ENCODE data around the gene HS6ST2.
"Not testable (repeated sequence)": the region's sequence is repeated elsewhere in the genome, so short reads cannot be mapped to it uniquely, and the experiment has no call there.

The HS6ST2 gene

DNA sequence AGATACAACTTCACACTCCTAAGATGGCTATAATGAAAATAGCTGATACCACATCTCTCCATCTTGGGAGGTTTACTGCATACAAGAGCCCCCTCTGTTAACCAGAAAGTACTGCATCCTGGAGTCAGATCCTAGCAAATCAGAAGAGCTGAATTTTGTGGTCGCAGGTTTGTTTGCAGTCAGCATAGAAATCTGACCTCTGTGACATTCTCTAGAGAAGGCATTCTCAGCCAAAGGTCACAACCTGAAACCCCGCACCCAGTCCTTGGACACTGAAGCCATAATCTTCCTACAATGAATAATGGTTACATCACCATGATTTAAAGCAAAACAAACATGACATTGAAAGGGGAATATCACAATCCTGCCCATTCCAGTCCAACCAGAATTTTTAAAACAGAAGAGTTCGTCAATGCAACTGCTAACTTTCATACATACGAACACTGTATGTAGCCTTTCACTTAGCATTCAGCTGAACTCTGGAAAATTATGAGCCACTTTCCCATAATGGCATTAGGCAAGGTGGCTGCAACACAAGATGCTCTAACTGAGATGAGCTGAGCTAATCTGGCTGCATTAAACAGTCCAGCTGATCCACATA, 17.6 kb downstream of the HS6ST2 start:
- DNase-seq (ENCODE audit: low spot score): peak; percentile 15

DNA sequence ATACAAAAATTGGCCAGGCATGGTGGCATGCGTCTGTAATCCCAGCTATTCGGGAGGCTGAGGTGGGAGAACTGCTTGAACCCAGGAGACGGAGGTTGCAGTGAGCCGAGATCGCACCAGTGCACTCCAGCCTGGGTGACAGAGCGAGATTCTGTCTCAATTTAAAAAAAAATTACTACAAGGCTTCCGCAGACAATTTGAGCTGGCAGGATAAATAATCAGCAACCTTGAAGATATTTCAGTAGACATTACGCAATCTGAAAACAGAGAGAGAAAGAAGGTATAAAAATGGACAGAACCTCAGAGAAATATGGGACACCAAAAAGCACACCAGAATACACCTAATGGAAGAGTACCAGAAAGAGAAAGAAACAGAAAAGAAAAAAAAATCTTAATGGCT, 25.3 kb downstream of the HS6ST2 start:
- no peak for DNase-seq (ENCODE audit: low spot score)

DNA sequence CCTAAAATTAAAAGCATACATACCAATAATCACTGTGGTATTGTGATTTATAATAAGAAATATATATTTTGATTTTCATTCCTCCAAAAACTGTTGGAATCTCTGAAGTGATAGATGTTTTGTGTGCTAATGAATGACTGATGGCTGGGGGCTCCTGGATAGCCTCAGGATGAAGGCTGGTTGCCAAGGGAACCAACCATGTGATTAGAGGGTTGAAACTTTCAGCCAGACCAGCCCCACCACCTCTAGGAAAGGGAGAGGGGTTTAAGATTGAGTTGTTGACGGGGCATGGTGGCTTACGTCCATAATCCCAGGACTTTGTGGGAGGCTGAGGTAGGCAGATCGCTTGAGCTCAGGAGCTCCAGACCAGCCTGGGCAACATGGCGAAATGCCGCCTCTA, 34.0 kb downstream of the HS6ST2 start:
- no peak for DNase-seq (ENCODE audit: low spot score)

DNA sequence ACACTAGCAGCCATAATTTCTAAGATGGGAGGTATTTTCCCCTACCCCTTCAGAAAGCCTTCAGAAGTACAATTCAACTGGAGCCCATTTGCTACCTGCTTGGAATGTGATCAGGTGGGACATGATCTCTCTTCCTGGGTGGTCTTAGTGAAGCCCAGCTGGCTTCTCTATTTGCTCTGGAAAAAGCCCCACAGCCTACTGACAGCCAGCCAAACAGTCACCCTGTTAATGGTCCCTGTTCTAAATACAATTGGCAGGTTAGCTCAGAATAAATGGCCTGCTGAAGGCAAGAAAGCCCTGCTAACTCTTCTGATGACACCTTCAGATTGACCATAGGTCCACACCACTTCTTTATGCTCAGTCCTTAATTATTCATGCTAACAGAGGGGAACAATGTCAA, 39.9 kb downstream of the HS6ST2 start:
- DNase-seq (ENCODE audit: low spot score): no peak

DNA sequence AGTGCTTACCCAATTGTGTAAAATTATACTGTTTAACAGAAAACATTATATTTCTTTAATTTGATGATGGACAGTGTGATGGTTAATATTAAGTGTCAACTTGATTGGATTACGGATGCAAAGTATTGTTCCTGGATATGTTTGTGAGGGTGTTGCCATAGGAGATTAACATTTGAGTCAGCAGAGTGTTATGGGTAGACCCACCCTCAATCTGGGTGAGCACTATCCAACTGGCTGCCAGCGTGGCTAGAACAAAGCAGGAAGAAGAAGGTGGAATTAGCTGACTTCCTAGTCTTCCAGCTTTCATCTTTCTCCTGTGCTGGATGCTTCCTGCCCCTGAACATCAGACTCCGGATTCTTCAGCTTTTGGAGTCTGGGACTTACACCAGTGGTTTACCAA, 42.1 kb downstream of the HS6ST2 start:
- no peak for DNase-seq (ENCODE audit: low spot score)

DNA sequence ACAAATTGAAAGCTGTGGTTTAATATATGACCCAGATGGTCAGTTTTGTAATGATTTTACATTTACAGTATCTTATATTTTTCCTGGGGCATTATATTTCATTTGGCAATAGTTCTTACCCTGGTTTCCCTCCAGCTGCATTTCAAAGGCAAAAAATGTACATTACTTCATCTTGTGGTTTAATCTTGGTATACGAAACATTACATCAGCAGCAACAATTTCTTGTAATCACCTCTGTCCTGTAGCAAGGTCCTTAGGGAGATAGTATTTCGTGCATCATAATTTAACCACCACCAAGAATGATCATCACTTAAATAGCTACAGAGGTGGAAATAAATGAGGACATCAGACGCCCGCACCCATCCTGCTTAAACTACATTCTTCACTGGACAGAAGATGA, 48.8 kb downstream of the HS6ST2 start:
- peak; percentile 2 for DNase-seq (ENCODE audit: low spot score)

DNA sequence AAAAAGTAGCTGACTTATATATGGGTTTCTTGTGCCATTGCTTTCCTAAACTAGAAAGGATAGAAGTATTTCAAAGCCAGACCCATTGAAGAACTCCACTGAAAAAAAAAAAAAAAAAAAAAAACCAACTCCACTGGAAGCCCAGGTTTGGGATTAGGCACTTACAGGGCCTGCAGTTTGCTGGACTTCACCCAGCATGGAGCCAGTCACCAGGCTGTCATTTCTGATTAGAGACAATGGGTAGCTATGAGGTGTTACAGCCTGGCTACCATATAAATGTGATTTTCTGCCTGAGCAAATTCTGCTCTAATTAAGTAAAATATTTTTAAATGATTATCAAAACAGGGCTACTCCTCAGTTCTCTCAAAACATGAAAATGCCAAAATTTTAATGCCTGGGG, 49.5 kb downstream of the HS6ST2 start:
- no peak for DNase-seq (ENCODE audit: low spot score)

DNA sequence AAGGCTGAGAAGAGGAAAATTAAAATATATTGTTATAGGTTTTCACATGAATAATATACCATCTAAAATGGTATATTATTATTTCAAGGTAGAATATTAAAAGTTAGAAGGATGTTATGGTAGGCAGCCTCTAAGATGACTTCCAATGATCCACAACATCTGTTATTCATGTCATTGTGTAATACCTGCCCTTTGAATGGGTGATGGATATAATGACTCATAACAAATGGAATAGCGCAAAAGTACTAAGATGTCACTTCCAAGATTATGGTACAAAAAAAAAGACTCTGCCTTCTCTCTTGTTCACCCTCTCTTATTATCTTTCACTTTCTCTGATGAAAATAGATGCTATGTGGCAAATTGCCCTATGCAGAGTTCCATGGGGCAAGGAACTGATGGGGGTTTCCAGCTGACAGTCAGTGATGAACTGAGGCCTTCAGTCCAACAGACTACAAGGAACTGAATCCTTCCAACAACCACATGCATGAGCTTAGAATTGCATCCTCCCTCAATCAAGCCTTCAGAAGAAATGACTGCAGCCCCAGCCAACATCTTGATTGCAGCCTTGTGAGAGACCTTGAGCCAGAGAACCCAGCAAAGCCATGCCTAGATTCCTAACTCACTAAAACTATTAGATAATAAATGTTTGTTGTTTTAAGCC, 57.7 kb downstream of the HS6ST2 start:
- no peak for DNase-seq (ENCODE audit: low spot score)

DNA sequence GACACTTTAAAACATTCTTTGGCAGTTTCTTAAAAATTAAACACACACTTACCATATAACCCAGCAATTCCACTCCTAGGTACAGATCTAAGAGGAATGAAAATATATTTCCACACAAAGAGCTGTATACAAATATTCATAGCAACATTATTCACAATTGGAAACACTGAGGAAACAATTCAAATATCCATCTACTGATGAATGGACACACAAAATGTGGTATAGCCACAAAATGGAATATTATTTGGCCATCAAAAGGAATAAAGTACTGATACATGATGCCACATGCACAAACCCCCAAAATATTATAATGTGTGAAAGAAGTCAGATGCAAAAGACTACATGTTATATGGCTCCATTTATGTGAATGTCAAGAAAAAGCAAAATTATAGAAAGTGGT, 70.9 kb downstream of the HS6ST2 start:
- DNase-seq (ENCODE audit: low spot score): no peak

DNA sequence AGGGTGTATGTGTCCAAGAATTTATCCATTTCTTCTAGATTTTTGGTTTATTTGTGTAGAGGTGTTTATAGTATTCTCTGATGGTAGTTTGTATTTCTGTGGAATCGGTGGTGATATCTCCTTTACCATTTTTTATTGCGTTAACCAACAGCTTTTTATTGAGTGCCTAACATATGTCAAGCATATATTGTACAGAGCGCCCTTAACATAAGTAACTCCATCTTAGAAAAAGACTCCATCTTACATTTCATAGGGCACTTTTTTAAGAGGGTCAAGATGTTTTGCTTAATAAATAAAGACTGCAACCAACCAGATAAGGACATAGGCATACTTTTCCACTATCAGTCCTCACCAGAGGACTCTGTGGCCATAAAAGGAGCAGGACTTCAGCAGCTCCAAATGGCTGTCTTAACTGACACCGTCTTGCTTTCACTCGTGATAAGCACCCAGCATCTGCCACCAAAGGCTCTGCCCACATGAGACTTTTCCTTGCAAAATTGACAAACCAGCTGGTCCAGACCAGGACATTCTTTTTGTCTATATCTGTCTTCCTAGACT, 75.0 kb downstream of the HS6ST2 start:
- DNase-seq (ENCODE audit: low spot score): no peak

DNA sequence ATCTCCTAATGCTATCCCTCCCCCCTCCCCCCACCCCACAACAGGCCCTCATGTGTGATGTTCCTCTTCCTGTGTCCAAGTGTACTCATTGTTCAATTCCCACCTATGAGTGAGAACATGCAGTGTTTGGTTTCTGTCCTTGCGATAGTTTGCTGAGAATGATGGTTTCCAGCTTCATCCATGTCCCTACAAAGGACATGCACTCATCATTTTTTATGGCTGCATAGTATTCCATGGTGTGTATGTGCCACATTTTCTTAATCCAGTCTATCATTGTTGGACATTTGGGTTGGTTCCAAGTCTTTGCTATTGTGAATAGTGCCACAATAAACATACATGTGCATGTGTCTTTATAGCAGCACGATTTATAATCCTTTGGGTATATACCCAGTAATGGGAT, 77.7 kb downstream of the HS6ST2 start:
- DNase-seq (ENCODE audit: low spot score): not testable (repeated sequence)

DNA sequence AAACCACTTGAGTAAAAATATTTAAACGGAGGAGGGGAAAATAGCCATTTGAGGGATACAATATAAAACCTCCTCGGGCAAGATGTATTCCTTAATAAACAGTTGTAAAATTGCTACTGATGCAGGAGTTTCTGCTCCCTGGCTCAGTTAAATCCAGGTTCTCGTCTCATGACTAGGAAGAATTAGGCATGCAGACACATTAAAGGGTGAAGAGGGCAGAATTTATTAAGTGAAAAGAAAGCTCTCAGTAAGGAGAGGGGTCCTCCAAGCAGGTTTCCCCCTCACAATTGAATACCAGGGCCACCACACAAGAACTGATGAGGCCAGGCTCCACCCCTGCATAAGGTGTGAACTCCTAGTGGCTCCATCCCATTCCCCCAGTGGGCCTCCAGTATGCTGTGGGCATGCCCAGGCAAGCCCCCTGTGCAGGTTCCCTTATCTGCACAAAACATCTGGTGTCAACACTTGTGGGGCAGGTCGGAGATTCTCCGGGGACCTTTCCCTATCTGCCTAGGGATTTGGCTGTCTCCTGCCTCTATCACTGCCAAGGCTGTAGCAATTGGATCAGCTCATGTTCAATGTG, 80.4 kb downstream of the HS6ST2 start:
- DNase-seq (ENCODE audit: low spot score): no peak

DNA sequence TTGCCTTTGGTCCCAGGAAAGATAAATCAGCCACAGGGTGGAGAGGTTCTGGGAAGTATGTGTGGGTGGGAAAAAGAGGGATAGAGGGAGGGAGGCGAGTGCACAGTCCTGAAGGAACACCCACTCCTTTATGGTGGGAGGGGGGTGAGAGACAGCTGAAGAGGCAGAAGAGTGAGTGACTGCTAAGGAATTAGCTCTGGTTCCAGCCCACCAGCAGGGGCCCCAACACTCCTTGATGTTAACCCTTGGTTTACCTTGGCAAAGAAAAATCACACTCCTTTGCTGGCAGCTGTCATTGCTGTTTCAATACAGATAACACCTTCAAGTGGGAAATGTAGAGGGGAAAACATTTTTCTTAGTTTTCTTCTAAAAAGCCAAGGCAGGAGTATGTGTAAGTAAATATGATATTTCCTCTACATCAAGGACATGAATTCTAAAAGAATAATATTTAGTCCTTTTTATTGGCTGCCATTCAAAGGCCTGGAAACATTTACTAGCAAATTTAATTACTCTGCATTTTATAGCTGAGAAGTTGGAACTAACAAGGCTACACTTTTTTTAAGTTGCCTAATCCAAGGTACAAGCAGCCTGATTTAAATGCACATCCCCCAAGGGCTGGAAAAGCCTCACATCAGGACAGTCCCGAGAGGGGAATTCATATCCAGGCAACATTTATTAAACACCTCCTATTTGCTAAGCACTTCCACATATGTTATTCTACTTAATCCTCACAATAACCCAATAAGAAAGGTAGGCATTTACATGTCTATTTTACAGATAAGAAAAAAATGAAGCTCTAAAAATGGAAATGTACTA, 81.7 kb downstream of the HS6ST2 start:
- no peak for DNase-seq (ENCODE audit: low spot score)

DNA sequence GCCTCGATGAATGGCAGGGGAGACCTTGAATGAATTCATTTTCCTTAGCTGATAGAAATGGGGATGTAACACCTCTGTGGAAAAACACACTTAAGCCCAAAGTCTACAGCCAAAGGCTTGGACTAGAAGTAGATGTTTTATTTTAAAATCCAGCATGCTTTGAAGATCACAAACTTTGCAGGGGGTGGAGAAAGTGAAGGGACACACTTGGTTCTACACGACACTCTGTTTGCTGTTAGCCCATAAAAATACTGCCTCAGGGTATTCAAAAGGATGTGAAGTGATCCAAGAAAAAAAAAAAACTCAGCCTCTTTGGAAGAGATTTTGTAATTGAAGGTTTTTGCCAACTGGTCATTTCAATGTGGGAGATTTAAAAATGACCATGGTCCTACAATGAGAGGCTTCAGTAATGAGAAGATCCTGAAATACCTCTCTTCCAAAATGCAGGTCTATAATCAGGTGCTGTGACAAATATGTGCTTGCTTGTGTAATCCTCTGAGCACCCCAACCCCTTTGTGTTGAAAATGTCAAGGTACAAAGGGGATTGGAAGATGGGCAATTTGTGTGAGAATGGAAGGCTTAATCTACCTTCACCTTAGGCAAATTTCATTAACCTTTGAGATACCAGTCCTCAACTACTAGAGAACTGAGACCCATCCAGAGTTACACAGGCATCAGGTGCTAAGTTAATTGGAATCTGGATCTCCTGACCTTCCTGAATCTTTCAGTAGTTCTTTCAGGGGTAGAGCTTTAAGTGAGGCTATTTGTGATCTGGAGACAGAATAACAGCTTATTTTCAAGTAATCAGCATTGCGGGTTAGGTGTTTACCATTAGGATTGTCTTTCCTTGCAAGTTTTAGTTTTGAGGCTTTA, 82.5 kb downstream of the HS6ST2 start:
- DNase-seq (ENCODE audit: low spot score): no peak

DNA sequence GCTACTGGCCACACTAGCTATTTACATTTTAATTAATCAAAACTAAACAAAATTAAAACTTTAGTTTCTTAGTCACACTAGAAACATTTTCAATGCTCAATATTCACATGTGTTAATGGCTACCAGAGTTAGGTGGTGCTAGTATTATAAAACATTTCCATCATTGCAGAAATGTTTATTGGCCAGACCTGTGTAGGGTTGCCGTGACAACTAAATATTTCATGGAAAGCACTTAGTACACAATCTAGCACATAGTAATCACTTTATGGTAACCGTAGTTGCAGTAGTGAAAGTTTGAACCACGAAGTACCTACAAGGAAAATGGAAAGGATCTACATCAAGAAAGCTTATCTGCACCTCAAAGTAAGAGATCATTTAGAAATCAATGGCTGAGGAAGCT, 95.9 kb downstream of the HS6ST2 start:
- DNase-seq (ENCODE audit: low spot score): no peak

DNA sequence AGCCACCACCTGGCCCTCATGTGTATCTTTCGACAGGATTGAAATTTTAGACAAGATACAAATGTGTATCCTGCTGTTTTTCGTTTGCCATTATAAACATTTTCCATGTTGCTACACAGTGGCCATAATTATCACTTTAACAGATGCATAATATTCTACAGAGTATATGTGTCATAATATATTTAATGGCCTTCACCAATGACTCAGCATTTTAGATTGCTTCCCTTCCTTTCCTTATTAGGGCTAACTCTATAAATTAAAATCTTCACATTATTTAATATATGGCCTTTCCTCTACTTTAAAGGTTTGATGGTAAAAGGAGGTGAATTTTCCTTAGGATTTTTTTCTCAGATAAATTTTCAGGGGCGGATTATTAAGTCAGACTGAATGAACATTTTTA, 97.4 kb downstream of the HS6ST2 start:
- DNase-seq (ENCODE audit: low spot score): no peak

DNA sequence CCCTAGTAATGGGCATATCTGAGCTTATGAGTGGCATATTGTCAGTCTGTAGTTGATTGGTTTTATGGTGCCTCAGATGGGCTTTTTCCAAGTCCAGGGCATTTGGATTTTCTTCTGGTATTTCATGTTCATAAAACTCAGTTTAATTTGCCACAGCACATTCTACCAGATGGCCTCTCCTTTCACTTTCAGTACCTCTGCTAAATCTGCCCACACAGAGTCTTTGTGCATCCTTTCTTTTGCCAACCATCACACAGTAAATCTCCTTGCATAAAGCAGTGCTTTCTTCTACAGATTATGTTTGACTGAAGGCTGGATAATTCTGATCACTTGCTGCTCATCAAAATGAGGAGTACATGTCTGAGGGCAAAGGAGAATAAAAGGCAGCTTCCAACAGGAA, 98.2 kb downstream of the HS6ST2 start:
- no peak for DNase-seq (ENCODE audit: low spot score)

DNA sequence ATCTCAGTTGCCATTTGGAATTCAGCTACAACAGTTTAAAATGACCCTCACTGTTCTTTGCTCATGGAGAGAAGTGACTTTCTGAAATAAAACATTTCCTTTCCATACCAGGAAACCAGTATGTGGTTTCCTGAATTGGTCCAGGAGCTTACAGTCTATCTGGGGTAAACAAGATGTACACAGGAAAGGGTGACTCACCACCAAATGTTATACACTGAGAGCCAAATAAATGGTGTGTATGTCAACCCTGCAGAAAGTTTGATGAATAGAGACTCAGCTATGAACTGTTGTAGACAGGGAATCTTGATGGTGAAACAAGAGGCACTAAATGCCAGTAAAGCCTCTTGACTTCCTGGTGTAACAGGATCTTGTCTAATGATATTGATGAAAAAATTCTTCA, 100.4 kb downstream of the HS6ST2 start:
- DNase-seq (ENCODE audit: low spot score): no peak

DNA sequence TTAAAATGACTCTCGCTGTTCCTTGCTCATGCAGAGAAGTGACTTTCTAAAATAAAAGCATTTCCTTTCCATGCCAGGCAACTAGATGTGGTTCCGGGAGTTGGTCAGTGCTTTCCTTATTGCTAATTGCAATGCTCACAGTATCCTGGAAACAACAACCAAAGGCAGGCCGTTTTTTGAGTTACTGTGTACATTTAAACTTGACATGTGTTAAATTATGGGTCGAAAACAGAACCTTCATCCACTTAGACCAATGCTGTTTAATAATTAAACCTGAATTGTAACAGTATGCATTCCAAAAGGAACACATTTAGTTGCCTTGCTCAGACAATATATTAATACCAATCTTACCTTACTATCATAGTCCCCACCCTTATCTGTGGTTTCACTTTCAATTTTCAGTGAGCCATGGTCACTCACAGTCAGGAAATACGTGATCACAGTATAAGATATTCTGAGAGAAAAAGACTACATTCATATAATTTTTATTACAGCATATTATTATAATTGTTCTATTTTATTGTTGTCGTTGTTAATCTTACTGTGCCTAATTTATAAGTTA, 102.6 kb downstream of the HS6ST2 start:
- DNase-seq (ENCODE audit: low spot score): no peak

DNA sequence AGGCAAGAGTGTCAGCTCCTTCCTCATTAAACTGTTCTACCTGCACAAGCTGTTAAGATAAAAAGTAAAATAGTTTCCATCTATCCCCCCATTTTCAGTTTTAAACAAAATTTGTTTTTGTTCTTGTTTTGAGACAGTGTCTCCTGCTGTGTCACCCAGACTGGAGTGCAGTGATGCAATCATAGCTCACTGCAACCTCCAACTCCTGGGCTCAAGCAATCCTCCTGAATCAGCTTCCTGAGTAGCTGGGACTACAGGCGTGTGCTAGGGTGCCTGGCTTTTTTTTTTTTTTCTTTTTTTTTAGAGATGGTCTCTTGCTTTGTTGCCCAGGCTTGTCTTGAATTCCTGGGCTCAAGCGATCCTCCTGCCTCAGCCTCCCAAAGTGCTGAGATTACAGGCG, 105.4 kb downstream of the HS6ST2 start:
- DNase-seq (ENCODE audit: low spot score): no peak

DNA sequence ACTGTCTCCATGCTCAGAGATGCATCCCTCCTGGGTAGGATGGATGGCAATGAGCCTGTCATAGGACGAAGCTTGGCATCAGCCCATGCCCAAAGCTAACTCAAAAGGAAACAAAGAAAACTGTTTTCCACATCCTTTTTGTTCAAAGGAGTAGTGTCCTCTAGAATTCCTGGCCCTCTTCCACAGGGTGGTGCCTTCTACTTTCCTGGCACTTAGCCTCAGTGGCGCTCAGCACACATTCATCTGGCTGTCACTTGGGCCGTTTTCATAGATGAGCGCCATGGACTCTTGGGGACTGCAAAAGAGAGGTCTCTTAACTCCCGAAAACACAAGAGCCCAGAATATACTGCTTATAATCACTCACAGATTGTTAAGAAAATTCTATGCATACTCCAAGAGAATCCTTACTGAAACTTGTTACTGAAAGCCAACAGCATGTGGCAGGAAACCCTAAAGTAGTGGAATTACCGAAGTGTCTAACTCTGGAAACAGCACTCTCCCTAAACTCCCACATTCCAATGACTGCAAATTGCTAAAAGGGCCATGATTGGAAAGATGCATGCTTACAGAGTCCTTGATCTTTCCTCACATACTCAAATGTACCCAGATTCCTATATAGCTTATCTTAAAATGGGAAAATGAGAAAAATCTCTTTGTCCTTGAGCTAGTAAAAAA, 110.0 kb downstream of the HS6ST2 start:
- DNase-seq (ENCODE audit: low spot score): no peak

Data from SW480 (cell line).